Activated CD4-positive, alpha-beta T cell treated with anti-CD3 and anti-CD28 coated beads, Interleukin-2, Interleukin-4, amounts not matched to agents 100 ng/mL and 50 ng/mL, durations not matched to agents 16 hours and 8 hours (primary cell): Measurements from ENCODE around the gene HTR3A.
"Not testable (repeated sequence)": the region's sequence is repeated elsewhere in the genome, so short reads cannot be mapped to it uniquely, and the experiment has no call there.

Source experiments
- DNase-seq: peaks from one replicate; pipeline ENCODE4 v3.0.0-alpha.2; 2020; ENCODE audit warnings: low spot score

Gene HTR3A

DNA sequence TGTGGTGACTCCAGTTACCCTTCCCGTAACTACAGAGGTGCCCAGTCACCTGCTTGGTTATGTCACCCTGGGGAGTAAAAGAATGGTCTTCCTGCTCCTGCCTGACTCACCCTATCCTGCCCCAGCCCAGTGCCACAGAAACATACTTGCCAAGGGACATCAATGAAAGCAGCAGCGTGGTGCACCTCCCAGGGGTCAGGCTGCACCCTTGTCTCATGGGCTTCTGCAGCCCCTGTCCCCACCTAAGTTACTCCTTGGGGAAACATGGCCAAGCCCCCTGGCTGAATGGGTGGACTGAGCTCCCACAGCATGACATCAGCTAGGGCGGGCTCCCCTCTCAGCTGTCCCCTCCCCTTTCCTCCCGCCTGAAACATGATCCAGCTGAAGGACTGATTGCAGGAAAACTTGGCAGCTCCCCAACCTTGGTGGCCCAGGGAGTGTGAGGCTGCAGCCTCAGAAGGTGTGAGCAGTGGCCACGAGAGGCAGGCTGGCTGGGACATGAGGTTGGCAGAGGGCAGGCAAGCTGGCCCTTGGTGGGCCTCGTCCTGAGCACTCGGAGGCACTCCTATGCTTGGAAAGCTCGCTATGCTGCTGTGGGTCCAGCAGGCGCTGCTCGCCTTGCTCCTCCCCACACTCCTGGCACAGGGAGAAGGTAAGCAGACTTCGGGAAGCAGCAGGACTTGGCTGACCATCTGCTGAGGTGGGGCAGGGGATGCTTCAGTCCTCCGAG, at the start of gene HTR3A:
Gene HTR3A, plus strand, starts transcription at position 368 of the 730 bp plus-strand sequence. Its CDS starts 218 bp downstream, at position 586.
- no peak for DNase-seq

DNA sequence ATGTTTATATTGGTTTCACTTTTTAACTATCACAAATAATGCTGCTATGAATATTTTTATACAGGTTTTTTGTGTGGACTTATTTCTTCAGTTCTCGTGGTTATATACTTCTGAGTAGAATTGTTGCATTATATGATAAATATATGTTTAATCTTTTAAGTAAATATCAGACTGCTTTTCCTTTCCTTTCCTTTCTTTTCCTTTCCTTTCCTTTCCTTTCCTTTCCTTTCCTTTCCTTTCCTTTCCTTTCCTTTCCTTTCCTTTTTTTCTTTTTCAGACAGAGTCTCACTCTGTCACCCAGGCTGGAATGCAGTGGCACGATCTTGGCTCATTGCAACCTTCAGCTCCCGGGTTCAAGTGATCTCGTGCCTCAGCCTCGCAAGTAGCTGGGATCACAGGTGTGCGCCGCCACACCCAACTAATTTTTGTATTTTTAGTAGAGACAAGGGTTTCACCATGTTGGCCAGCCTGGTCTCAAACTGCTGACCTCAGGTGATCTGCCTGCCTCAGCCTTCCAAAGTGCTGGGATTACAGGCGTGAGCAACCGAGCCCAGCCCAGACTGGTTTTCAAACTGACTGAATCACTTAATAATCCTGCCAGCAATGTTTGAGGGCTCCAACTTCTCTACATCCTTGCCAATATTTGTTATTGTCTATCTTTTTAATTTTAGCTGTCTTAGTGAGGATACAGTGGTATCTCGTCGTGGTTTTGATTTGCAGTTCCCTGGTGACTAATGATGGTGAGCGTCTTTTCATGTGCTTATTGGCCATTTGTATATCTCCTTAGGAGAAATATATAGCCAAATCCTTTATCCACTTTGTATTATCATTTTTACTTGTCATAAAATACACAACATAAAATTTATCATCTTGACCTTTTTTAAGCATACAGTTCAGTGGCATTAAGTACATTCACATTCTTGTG, 48.4 kb upstream of the HTR3A start:
- no peak for DNase-seq

DNA sequence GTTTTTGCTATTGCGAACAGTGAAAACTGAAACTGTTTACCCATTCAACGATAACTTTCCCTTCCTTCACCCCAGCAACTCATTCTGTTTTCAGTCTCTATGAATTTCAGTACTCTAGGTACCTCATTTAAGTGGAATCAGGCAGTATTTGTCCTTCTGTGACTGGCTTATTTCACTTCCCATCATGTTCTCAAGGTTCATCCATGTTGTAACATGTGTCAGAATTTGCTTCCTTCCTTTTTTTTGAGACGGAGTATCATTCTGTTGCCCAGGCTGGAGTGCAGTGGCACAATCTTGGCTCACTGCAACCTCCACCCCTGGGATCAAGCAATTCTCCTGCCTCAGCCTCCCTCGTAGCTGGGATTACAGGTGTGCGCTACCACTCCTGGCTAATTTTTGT, 46.6 kb upstream of the HTR3A start:
- DNase-seq = no peak

DNA sequence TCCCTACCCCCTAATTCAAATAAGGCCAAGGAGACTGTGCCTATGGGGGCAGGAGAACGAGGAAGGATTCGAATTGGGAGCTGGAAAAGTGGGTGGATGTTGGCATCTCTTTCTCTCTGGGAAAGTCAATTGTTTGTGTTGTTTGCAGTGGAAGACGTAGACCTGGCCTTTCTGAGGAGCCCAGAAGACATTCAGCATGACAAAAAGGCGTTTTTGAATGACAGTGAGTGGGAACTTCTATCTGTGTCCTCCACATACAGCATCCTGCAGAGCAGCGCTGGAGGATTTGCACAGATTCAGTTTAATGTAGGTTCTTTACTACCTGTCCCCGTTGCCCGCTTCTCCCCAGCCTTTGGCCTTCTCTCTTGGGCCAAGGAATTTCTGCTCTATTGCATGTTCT, 42.1 kb upstream of the HTR3A start:
- no peak for DNase-seq

DNA sequence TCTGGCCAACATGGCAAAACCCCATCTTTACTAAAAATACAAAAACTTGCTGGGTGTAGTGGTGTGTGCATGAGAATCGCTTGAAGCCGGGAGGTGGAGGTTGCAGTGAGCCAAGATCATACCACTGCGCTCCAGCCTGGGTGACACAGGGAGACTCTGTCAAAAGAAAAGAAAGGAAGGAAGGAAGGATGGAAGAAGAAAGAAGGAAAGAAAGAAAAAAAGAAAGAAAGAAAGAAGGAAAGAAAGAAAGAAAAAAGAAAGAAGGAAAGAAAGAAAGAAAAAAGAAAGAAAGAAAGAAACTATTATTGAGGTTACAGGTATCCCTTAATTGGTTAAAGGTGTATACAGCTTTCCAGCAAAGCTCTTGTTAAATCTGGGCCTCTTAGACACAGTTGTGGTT, 40.7 kb upstream of the HTR3A start:
- DNase-seq = not testable (repeated sequence)

DNA sequence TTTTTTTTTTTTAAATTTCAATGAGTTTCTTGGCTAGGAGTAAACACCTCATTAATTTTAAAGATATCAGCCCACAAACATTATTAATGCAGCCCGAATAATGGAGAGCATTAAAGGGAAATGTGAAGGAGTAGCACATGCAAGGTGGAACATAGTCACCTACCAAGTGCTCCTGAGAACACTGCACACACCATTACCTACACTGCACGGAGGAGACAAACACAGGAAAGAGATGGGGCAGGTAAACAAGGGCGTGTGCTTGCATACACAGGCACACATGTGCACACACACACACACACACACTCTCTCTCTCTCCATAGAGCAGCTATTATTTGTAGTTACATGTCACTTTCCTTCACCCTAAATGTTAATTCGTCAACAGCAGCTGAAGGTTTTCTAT, 40.1 kb upstream of the HTR3A start:
- no peak for DNase-seq

DNA sequence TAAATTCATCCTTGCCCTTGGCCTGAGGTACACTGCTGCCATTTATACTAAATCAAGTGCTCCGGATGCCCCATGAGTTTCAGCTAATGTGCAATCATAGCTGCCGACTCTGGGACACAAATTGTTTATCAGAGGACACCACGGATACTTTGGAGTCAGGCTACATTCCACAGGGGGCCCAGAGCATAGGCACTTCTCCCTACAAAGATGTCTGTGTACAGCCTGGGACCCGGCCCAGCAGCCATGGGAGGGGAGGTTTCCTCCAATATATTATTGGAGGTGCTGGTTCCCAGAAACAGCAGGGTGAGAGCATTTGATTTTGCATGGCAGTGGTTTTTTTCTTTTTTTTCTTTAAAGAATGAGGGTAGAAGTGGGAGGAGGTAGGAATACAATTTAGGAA, 39.0 kb upstream of the HTR3A start:
- DNase-seq = no peak

DNA sequence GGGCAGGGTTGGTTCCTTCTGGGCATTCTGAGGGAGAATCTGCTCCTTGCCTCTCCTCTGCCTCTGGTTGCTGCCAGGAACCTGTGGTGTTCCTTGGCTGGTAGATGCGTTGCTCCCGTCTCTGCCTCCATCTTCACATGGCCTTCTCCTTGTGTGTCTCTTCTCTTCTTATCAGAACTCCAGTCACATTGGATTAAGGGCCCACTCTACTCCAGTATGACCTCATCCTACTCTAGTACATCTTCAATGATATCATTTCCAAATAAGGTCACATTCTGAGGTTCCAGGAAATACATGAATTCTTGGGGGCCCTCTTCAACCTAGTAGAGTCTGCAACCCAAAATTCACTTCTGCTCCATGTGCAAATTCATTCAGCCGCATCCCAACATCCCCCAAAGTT, 37.0 kb upstream of the HTR3A start:
- no peak for DNase-seq

DNA sequence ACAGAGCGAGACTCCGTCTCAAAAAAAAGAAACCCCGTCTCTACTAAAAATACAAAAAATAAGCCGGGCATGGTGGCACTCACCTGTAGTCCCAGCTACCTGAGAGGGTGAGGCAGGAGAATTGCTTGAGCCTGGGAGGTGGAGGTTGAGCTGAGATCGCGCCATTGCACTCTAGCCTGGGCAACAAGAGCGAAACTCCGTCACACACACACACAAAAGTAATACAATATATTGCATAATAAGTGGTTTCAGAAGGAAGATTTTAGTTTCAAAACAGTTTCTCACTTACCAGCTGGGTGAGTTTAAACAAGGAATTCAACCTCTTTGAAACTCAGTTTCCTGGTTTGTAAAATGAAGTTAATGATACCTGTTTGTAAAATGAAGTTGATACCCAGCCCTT, 32.7 kb upstream of the HTR3A start:
- no peak for DNase-seq

DNA sequence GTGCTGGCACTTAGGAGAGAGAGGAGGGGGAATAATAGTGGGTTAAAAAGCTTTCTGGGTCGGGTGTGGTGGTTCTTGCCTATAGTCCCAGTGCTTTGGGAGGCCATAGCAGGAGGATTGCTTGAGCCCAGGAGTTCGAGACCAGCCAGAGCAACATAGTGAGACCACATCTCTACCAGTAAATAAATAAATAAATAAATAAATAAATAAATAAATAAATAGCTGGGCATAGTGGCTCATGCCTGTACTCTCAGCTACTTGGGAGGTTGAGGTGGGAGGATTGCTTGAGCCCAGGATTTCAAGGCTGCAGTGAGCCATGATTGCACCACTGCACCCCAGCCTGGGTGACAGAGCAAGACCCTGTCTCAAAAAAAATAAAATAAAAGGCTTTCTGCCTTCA, 28.7 kb upstream of the HTR3A start:
- not testable (repeated sequence) for DNase-seq

DNA sequence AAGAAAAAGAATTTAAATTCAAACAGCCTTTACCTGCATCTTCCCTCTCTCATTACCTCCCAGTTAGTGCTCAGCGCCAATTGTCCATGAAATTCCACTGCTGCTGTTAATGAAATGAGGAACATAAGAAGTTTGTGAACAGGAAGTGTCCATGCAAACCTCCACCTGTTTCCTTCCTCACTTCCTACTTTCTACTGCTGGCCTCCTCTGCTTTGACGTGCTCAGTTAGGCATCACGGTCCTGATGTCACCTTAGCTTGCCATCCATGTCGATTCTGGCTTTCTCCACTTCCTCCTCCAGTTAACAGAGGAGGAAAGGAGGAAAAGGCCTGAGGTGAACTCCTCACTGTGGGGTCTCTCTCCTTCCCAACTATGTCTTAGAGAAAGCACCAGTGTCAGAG, 26.9 kb upstream of the HTR3A start:
- DNase-seq = no peak

DNA sequence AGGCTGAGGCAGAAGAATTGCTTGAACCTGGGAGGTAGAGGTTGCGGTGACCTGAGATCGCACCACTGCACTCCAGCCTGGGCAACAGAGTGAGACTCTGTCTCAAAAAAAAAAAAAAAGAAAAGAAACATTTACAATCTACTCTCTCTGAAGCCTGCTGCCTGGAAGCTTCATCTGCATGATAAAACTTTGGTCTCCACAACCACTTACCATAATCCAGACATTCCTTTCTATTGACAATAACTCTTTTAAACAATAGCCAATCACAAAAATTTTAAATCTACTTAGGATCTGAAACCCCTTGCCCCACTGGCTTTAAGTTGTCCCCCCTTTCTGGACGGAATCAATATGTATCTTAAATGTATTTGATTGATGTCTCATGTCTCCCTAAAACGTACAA, 25.0 kb upstream of the HTR3A start:
- no peak for DNase-seq

DNA sequence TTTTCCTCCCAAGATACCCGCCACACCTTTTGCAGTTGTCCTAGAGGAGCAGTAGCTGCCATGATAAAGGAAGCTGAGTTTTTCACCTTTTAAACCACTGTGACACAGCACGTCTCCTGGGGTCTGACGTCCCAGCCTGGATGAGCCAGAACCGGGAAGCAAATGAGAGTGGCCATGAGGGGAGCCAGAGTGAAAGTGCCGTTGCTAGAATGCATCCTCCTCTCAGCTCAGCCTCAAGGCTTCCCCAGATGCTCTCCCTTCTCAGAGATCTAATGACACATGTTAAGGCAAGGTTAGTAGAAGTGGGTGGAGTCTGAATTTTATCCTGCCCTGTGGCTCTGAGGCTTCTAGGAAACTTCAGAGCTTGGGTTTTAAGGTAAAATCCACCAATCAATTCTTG, 23.4 kb upstream of the HTR3A start:
- DNase-seq = no peak

DNA sequence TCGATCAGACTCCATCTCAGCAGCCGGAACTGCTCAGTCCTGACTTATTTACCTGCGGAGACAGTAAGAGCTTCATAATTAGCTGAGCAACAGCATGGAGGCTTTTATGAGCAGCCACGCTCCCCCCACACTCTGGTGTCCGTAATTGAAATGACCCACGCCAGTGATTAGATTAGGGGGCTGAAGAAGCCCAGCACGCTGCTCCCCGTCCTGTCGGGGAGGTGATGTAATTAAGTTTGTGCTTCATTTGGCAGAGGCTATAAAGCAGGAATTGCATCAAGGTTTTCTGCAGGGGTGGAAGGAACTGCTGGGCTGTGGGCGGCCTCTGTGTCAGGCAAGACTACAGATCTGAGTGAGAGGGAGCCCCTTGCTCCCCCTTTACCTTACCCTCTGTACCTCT, 22.8 kb upstream of the HTR3A start:
- DNase-seq = no peak

DNA sequence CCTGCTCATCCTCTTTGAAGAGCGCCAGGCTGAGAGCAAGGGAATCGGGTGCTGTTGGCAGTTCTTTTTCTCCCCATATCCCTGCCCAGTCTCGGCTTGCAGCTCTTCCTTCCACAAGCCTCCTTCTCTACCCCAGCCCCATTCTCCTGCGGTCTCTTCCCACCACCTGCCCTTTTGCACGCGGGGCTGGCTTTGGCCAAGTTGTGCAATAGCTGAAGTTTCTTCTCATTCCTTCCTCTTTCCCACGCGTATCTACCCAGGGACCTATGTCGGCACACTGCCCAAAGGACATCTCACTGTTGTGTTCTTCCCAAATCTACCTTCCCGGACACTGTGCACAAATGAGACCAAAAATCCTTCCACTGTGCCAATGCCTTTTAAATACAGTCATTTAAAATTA, 22.3 kb upstream of the HTR3A start:
- DNase-seq = no peak

DNA sequence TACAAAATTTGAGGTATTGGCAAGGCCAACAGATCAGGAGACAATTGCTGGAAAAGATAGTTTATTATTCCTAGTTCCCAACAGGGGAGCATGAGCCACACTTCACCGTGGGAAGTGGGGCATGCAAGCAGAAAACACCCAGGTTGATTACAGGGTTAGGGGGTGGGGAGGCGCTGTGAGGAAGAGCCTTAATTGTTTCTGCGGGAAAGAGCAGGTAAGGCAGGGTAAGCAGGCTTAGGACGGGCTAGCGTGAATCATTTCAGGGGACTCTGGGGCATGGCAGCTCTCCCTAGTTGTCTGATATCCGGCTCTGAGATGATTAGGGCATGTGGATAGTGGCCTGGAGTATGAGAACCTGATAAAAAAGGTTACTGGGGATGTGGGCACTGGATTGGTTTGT, 20.7 kb upstream of the HTR3A start:
- DNase-seq = no peak

DNA sequence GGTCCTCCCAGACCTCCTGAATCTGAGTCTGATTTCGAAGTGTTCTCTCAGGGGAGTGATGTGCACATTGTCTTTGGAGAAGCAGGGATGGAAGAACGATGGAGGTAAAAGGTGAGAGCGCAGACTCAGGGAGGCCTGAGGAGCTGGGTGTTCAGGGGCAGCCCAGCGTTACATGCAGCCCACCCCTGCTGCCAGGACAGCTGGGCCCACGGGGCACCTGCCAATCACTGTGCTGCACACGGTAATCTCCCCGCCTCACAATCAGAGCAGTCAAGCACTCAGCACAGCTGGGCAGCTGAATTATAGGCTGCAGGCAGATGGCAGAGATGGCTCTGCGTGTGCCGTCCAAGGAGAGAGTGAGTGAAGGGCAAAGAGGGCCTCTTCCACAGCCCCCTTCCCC, 17.9 kb upstream of the HTR3A start:
- DNase-seq = no peak

DNA sequence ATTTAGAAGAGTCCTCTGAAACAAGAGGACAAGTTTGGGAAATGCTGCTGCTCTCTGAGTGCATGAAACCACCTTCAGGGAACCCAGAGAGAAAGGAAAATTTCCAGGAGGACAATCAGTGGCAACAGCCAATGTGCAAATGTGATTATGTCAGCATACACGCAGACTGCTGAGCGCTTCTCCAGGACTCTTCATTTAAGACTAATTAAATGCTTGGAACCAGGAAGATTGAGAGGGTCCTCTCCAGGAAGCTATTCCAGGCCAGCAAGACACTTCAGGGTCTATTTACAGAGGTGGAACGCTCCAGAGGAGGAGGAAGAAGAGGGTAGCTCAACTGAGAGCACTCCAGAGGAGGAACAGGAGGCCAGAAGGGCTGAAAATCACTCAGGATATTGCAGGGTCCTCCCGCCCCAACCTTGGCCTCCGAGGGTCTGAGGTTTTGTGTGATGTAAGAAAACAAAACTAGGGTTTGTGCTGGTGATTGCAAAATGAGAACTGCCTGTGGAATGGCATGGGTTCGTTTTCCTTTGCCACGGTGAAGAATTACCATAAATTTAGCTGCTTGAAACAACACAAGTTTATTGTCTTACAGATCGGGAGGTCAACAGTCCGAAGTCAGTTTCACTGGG, 14.1 kb upstream of the HTR3A start:
- DNase-seq = no peak

DNA sequence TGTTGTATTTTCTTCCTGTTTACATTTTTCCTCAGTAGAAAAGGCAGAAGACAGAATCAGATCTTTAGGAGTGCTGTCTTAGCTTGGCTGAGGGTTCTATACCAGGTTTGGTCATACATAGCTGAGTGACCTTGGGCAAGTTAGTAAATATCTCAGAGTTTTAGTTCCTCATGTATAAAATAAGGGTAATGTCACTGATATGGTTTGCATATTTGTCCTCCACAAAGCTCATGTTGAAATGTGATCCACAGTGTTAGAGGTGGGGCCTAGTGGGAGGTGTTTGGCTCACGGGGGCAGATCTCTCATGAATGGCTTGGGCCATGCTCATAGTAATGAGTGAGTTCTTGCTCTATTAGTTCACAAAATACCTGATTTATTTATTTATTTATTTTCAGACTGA, 7.5 kb upstream of the HTR3A start:
- no peak for DNase-seq

DNA sequence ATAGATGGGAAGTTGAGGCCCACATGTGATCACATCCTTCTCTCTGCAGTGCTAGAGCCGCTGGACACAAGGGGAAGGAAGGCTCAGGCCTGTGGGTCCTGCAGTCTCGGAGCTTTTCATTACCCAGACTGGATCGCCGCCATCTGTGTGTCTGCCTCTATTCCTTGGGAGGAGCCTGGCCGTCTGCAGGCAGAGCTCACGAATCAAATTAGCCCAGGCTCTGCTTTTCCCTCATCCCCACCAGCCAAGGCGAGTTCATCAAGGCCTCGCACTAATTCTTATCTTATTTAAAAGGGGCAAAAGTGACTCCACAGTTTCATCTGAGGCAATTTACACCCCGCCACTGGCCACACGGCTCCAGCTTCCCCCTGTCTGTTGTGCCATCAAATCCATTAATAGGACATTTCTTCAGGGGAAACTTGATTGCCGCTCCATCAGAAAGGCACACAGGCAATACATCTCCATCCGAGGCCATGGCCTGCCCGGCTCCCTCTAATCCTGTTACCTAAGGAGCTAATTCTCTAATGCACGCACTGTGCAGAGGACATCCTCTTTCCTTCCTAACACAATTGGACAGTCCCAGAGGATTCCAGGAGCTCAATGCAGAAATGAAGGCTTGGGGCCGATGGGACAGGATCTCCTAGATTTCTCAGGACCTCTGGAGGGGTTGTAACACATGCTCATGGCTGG, 3.3 kb upstream of the HTR3A start:
- no peak for DNase-seq

DNA sequence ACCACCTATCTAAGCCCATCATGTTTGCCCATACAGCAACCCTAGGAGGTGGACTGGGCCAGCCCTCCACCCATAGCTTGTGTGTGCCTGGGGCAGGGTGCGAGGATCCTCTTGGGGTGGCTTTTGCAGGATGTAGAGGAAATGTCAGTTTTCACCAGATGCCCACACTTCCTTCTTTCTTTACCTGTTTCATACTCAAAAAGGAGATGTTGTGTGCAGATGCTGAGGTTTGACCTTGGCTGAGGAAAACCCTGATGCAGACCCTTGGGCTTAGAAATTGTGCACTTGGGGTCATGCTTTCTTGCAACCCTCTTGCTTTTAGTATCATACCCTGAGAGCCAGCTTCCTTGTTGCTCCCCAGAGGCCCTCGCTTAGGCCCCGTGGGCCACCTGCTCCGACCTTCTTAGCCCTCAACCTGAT, 2.2 kb downstream of the HTR3A start:
- no peak for DNase-seq

DNA sequence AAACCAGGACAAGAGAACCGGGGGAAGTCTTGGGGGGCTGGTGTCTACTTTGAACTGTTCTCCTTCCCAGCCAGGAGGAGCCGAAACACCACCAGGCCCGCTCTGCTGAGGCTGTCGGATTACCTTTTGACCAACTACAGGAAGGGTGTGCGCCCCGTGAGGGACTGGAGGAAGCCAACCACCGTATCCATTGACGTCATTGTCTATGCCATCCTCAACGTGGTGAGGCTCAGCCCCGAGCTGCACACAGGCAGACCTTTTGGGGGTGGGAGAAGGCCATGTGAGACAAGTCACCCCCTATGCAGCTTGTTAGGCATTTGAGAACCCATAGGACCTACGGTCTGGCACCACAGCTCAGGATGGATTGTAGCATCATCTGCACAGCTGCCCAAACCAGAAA, 2.8 kb downstream of the HTR3A start:
- no peak for DNase-seq
